ENCODE measurements around the gene TNIK.

TNIK gene

GRCh38 chr3:171115667-171116066, 344.5 kb downstream of the TNIK start:
- no peak for DNase-seq

GRCh38 chr3:171113716-171114115, 346.5 kb downstream of the TNIK start:
- DNase-seq, result no peak

- no peak for DNase-seq
These were observed 349.5 kb downstream of the TNIK start for GRCh38 chr3:171110715-171111114.

- DNase-seq, result no peak
These were observed 352.1 kb downstream of the TNIK start for GRCh38 chr3:171108066-171108465.

DNA sequence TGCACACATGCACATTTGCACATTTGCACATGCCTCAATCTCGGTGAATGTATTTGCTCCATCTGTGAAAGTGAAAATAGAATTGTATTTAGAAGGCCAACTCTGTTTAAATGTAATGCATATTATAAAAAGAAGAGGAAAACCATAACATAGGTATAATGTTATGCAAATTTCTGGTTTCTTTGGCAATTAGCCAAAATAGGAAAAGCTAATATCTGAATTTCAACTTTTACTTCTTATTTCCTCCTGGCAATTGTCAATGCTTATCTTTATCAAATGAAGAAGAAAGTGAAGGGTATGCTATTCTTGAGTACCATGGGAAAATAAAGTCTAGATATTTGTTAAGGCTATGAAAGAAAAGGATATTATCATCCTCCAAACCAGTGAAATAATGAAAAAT, 357.0 kb downstream of the TNIK start:
- DNase-seq, result no peak

DNA sequence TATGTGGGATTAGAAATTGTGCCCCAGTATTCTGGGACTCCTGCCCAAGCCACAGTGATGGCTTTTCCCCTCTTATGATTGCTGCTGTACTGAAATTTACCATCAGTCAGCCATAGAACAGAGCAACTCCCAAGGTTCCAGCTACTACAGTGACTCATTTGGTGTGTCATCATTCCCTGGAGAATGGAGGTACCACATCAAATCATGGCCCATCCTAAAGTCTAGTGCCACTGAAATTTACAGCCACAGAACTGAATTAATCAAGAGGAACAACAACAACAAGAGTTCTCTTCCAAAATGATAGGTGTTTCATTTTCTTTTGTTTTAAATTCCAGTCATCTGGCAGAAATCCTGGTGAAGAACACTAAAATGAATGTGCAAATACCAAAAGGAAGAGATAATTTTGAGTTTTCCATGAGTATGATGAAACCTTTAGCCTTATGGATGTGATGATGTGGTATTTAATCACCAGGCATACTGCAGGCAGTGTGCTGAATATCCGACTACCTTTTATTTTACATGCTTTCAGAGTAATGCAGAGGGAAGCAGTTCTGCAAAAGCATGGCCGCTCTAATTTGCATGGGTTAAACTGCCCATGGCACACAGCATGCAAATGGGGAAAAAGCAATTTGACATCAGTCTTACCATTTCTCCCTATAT, 358.1 kb downstream of the TNIK start:
- DNase-seq, result no peak

- no peak for DNase-seq
These were observed 360.3 kb downstream of the TNIK start for GRCh38 chr3:171099911-171100310.

DNA sequence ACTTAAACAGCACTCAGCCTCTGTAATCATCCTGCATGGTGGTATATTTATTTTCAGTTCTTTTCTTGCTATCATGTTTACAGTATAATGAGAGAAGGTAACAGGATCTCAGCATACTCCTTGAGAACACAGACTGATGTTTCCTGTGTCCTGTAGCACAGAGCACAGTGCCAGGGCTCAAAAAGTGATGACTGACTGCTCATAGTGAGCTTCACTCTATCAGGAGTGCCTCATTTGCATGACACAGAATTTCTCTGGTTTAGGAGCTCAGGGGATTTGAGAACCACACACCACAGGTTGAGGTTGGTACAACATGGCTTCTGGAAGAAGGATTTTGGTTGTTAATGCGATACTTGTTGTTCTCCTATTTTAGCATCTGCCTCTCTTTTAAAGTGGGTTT, 365.1 kb downstream of the TNIK start:
- no peak for DNase-seq

GRCh38 chr3:171094411-171094810, 365.8 kb downstream of the TNIK start:
- DNase-seq, result no peak

- DNase-seq, result no peak
These were observed 366.7 kb downstream of the TNIK start for GRCh38 chr3:171093462-171093861.

GRCh38 chr3:171092467-171092911, 367.7 kb downstream of the TNIK start:
- no peak for DNase-seq

- no peak for DNase-seq
These were observed 369.9 kb downstream of the TNIK start for GRCh38 chr3:171090321-171090720.

GRCh38 chr3:171088964-171089754, 371.0 kb downstream of the TNIK start:
- no peak for DNase-seq

DNA sequence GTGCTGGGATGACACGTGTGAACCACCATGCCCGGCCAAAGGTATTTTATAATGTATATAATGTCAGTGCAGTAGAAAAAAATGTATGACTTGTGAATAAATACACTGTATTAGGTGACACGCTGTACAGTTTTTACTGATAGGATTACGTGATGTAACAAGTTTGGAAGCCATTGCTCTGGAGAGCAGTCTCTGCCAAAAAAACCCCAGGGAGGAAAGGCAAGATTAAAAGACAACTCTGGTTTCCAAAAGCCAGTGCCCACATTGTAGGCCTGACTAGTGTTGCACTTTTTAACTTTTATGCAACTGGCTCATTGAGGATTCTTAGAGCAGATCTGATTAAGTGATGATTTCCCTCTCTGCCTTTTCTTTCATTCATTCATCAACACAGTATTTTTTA, 371.7 kb downstream of the TNIK start:
- no peak for DNase-seq

DNA sequence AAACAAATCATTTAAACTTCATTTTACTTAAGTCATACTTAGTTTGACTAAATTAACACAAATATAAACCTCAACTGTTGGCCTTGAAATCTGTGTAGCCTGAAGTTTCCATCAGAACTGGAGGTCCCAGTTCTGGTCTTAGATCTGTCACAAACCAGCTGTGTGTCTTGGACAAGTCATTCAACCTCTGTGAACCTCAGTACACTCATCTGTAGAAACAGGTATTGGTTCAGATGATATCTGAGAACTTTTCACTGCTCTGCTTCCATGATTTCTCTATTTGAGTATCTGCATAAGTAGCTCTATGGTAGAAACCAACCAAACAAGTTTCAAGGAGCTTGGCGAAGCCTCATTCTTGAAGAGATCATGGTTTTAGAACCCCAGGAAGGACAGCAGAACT, 373.3 kb downstream of the TNIK start:
- no peak for DNase-seq

GRCh38 chr3:171077261-171077660, 382.9 kb downstream of the TNIK start:
- no peak for DNase-seq

DNA sequence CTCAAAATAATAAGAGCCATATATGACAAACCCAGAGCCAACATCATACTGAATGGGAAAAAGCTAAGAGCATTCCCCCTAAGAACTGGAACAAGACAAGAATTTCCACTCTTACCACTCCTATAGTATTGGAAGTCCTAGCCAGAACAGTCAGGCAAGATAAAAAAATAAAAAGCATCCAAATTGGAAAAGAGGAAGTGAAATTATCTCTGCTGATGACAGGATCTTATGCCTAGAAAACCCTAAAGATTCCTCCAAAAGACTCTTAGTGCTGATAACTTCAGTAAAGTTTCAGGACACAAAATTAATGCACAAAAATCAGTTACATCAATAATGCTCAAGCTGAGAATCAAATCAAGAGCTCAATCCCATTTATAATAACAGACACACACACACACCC, 387.8 kb downstream of the TNIK start:
- no peak for DNase-seq

DNA sequence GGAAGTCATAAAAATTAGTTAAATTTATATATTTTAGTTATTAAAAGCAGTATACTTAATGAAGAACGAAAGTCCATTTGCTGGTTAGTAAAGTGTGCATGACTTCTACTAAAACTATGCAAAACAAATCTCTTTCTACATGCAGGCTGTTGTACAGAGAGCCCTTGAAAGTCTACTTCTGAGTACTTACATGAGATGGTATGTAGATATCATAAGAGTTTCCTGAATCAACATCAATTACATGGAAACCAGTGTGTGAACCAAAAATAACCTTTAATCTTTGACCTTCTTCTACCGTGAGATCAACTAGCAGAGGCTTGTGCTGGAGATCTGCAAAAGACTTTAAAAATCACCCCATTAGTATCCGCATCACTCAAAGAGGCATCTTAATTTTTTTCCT, 391.5 kb downstream of the TNIK start:
- no peak for DNase-seq

- DNase-seq, result no peak
These were observed 394.0 kb downstream of the TNIK start for GRCh38 chr3:171066206-171066605.

DNA sequence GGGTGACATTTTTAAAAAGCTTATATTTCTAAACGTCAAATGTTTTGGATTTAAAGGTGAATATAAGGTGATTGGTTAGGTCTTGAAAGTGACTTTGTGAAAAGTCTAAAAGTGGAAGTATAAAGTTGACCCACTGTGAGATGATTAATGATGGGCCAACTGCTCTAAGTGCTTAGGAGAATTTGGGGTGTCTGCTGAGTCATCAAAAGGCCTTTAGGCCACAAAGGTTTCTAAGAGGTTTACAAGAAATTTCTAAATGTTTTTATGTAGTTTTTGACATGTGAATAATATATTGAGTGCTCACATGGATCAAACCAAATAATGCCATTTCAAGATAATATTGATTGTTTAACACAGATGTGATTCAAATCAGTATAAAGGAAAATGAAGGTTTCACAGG, 394.5 kb downstream of the TNIK start:
- no peak for DNase-seq

- no peak for DNase-seq
These were observed 395.7 kb downstream of the TNIK start for GRCh38 chr3:171064461-171064860.

DNA sequence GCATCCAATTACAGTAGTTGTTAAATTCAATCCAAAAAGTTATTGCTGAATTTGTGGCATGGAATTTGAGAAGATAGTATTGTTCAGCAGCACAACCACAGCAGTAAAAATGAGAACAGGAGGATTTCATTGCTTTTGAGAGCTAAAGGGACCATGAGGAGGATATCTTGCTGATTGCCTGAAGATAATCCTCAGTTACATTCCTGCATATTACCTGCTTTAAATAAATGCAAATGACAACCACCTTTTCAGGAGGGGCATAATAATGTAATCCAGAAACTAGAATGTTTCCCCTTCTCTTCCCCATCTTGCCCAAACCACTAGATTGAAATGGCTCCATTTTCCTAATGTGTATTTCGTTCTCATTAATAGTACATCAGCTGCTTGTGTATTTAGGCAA, 398.5 kb downstream of the TNIK start:
- DNase-seq, result no peak

GRCh38 chr3:171059978-171060377, 400.2 kb downstream of the TNIK start:
- no peak for DNase-seq

DNA sequence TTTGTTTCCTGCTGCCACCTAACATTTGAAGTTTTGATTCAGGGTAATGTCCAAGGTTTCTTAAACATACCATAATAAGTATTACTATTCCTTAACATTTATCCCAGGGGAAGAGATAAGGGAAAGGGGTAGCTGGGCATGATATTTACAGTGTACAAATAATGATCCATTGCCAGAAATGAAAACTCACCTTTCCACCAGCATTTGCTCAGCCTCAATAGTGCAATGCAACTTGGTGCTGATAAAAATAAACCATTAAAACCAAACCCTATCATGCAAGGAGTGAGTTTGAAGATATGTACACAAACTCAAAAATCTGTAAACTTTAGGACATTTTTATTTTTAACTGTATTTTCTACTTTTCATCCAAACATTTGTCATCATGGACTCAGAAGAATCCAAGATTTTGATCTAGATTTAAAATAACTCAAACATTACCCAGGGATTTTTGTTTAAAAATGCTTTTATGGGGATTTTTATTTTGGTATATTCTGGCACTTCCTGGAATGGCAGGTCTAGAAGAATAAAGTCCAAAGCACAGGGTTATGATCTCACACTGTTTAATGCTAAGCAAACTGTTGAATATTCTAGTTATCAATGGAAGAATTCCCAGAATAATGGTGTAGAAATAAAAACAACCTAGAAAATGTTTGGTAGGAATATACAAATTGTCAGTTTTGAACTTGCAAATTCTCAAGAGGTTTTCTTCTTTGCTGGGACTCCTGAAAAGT, 401.2 kb downstream of the TNIK start:
- DNase-seq, result no peak

Measured in GF-D8 (cell line).